ENCODE data around the gene TICAM1. TPM values are rescaled to one million over a fixed set of nuclear protein-coding genes. Genes with fewer than 3 reads are reported as not detected.
"Not testable (repeated sequence)": the region's sequence is repeated elsewhere in the genome, so short reads cannot be mapped to it uniquely, and the experiment has no call there.

TICAM1 gene
- total RNA-seq, 3 donors from 2014 or later: 31.4 to 41.2 (median 34.3) TPM

DNA sequence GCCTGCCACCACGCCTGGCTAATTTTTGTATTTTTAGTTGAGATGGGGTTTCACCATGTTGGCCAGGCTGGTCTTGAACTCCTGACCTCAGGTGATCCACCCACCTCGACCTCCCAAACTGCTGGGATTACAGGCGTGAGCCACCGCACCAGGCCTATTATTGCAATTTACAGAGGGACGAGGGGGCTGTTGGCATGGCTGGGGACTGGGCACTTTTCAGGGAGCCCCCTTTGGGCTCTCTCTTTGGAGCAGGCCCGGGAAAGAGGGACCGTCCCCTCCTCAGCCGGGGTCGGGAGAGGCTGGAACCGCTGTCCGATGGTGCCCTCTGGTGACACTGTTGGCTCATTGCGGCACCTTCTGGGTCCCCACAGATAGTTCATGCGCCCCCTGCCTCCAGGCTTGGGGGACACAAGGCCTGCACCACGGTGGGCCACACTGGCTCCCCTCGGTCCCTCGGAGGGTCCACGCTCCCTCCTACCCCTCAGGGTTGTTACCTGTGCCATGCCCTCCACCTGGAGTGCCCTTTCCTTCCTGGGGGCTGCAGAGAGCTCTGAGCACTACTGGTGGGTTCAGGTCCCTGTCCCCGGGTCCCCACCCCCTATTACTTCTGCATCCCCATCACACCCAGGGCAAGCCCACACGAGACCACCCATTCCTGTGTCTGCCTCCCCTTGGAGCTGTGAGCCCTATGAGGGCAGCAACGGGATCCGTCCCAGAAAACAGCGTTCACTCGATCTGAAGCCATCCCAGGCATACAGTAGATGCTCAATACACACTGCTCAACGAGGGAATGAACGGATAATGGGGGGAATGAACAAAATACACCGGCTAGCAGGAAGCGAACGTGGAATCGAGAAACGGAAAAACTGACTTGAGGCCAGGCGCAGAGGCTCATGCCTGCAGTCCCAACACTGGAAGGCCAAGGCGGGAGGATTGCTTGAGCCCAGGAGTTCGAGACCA, 27.5 kb downstream of the TICAM1 start:
- ATAC-seq: peak; percentile 92 to 95
- Mint-ChIP-seq H3K4me3 (no peak overlapping the region), H3K27me3 (ENCODE audit: low read depth) (no peaks in the 10 kb centered on the region), H3K9me3 (no peaks in the 10 kb centered on the region), H3K4me1 (ENCODE audit: low read depth) (no peaks in the 10 kb centered on the region), H3K36me3 (ENCODE audit: insufficient read depth) (no peaks in the 10 kb centered on the region)
- peak; percentile 65 for DNase-seq

DNA sequence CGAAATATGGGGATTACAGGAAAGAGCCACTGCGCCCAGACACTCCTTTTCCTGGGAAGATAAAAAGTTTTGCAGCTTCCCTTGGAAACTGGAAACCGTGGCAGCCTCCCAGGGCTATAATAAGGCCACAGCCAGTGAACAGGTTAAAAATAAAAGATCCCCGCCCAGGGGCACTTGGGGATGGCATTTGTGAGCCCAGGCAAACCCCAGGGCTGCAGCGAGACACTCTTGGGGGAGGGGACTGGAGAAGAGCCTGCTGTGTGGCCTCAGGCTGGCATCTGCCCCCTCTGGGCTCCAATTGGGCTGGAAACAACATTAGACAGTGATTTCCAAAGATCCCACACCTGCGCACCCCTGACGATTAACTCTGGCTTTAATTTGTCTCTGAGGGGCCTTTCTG, 28.8 kb downstream of the TICAM1 start:
- Mint-ChIP-seq H3K4me1 (ENCODE audit: low read depth) (no peaks in the 10 kb centered on the region), H3K9me3 (no peaks in the 10 kb centered on the region), H3K4me3 (no peak overlapping the region), H3K36me3 (ENCODE audit: insufficient read depth) (peaks cover 9% of the 10 kb centered on the region), H3K27me3 (ENCODE audit: low read depth) (no peaks in the 10 kb centered on the region)
- DNase-seq: no peak
- ATAC-seq: no peak

DNA sequence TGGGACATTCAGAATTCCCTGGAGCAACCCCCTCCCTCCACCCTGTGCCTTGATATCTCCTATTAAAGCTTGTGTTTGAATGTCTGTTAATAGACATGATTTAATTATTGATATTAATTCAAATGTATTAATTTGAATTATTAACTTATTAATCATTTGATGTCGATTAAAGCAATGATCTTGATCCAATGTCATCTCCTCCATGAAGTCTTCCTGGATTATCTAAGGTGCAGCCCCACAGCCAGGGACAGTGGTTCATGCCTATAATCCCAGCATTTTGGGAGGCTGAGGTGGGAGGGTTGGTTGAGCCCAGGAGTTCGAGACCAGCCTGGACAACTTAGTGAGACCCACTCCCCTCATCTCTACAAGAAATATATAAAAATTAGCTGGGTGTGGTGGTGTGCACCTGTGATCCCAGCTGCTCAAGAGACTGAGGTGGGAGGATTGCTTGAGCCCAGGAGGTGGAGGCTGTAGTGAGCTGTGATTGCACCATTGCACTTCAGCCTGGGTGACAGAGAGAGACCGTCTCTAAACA, 30.4 kb downstream of the TICAM1 start:
- peaks cover 8% of the 10 kb centered on the region for H3K4me1 Mint-ChIP-seq (ENCODE audit: low read depth)
- DNase-seq (no peak), ATAC-seq (no peak)
- H3K9me3 Mint-ChIP-seq: no peaks in the 10 kb centered on the region
- no peaks in the 10 kb centered on the region for H3K27me3 Mint-ChIP-seq (ENCODE audit: low read depth)
- H3K36me3 Mint-ChIP-seq (ENCODE audit: insufficient read depth): peaks cover 15% of the 10 kb centered on the region
- H3K4me3 Mint-ChIP-seq: no peak overlapping the region

- peaks cover 15% of the 10 kb centered on the region for H3K36me3 Mint-ChIP-seq (ENCODE audit: insufficient read depth)
- H3K9me3 Mint-ChIP-seq: no peaks in the 10 kb centered on the region
- ATAC-seq (no peak), DNase-seq (no peak)
- peaks cover 9% of the 10 kb centered on the region for H3K4me1 Mint-ChIP-seq (ENCODE audit: low read depth)
- no peaks in the 10 kb centered on the region for H3K27me3 Mint-ChIP-seq (ENCODE audit: low read depth)
- H3K4me3 Mint-ChIP-seq: no peak overlapping the region
Measured at GRCh38 chr19:4800591-4801081, 30.9 kb downstream of the TICAM1 start.

- Mint-ChIP-seq H3K4me1 (ENCODE audit: low read depth) (peaks cover 40% of the 10 kb centered on the region), H3K36me3 (ENCODE audit: insufficient read depth) (peaks cover 22% of the 10 kb centered on the region), H3K9me3 (no peaks in the 10 kb centered on the region), H3K4me3 (peak overlapping the region; percentile 29), H3K27me3 (ENCODE audit: low read depth) (no peaks in the 10 kb centered on the region)
- ATAC-seq (no peak), DNase-seq (no peak)
Measured at GRCh38 chr19:4795400-4795799, 36.1 kb downstream of the TICAM1 start.

- Mint-ChIP-seq H3K27me3 (ENCODE audit: low read depth) (no peaks in the 10 kb centered on the region), H3K4me3 (peak overlapping the region; percentile 85), H3K36me3 (ENCODE audit: insufficient read depth) (peaks cover 22% of the 10 kb centered on the region), H3K4me1 (ENCODE audit: low read depth) (peaks cover 40% of the 10 kb centered on the region), H3K9me3 (no peaks in the 10 kb centered on the region)
- ATAC-seq (no peak), DNase-seq (no peak)
Measured at GRCh38 chr19:4794971-4795370, 36.5 kb downstream of the TICAM1 start.

DNA sequence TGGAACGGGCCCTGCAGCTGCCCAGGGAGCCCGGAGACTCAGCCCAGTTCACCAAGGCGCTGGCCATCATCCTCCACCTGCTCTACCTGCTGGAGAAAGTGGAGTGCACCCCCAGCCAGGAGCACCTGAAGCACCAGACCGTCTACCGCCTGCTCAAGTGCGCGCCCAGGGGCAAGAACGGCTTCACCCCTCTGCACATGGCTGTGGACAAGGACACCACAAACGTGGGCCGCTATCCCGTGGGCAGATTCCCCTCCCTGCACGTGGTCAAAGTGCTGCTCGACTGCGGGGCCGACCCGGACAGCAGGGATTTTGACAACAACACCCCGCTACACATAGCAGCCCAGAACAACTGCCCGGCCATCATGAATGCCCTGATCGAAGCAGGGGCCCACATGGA, 38.2 kb downstream of the TICAM1 start:
- not testable (repeated sequence) for DNase-seq; H3K9me3 Mint-ChIP-seq; ATAC-seq; H3K27me3 Mint-ChIP-seq (ENCODE audit: low read depth)
- H3K36me3 Mint-ChIP-seq (ENCODE audit: insufficient read depth): peaks cover 16% of the 10 kb centered on the region
- peaks cover 40% of the 10 kb centered on the region for H3K4me1 Mint-ChIP-seq (ENCODE audit: low read depth)
- H3K4me3 Mint-ChIP-seq: peak overlapping the region; percentile 85

DNA sequence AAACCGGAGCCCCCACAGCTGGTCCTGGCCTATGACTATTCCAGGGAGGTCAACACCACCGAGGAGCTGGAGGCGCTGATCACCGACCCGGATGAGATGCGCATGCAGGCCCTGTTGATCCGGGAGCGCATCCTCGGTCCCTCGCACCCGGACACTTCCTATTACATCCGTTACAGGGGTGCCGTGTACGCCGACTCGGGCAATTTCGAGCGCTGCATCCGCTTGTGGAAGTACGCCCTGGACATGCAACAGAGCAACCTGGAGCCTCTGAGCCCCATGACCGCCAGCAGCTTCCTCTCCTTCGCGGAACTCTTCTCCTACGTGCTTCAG, 38.7 kb downstream of the TICAM1 start:
- H3K36me3 Mint-ChIP-seq (ENCODE audit: insufficient read depth): peaks cover 13% of the 10 kb centered on the region
- not testable (repeated sequence) for H3K27me3 Mint-ChIP-seq (ENCODE audit: low read depth); ATAC-seq; H3K9me3 Mint-ChIP-seq; DNase-seq
- peaks cover 40% of the 10 kb centered on the region for H3K4me1 Mint-ChIP-seq (ENCODE audit: low read depth)
- peak overlapping the region; percentile 85 for H3K4me3 Mint-ChIP-seq

- not testable (repeated sequence) for H3K27me3 Mint-ChIP-seq (ENCODE audit: low read depth); DNase-seq; H3K9me3 Mint-ChIP-seq; ATAC-seq
- Mint-ChIP-seq H3K4me1 (ENCODE audit: low read depth) (peaks cover 40% of the 10 kb centered on the region), H3K4me3 (peak overlapping the region; percentile 85), H3K36me3 (ENCODE audit: insufficient read depth) (peaks cover 13% of the 10 kb centered on the region)
Measured at GRCh38 chr19:4792019-4792865, 39.3 kb downstream of the TICAM1 start.

DNA sequence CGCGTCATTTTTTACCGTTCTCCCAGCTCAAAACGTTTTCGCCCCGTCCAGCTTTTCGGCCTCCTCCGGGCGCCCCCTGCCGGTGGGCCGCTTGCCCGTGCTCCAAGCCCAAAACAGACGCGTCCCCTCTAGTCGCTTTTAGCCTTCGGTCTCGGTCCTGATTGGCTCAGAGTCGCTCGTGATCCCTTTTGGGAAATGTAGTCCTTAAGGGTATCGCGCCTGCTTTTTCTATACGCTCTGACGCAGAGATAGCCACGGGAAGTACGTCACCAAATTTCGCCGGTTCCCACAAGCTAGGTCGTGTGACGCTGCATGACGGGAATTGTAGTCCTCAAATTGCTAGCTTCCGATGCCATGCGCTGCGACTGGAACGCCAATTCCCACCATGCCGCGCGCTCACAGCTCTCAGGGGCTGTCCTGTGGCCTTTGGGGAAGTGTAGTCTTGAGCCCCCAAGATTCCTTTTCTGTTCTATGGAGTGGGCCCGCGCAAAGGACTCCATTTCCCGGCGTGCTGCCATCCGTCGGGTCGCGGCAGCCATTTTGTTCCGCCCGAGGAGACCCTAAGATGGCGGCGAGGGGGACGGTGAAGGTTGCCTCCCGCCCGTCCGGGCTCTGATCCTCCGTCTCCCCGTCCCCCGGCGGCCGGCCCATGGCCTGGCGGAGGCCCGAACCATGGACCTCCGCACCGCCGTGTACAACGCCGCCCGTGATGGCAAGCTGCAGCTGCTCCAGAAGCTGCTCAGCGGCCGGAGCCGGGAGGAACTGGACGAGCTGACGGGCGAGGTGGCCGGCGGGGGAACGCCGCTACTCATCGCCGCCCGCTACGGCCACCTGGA, 40.1 kb downstream of the TICAM1 start, which contains the start of gene FEM1A:
FEM1A (plus strand) TSS at position 552 of the 836 bp plus-strand sequence; CDS start at position 673, 121 bp downstream.
- peaks cover 2% of the 10 kb centered on the region for H3K27me3 Mint-ChIP-seq (ENCODE audit: low read depth)
- peak; percentile 96 to 97 for ATAC-seq
- H3K4me3 Mint-ChIP-seq: peak within 1 kb of the TSS; percentile 85
- peak; percentile 96 for DNase-seq
- peaks cover 8% of the 10 kb centered on the region for H3K36me3 Mint-ChIP-seq (ENCODE audit: insufficient read depth)
- H3K4me1 Mint-ChIP-seq (ENCODE audit: low read depth): peaks cover 35% of the 10 kb centered on the region
- no peaks in the 10 kb centered on the region for H3K9me3 Mint-ChIP-seq

- H3K4me1 Mint-ChIP-seq (ENCODE audit: low read depth); DNase-seq; H3K36me3 Mint-ChIP-seq (ENCODE audit: insufficient read depth); H3K9me3 Mint-ChIP-seq; ATAC-seq; H3K4me3 Mint-ChIP-seq: not testable (repeated sequence)
- peaks cover 17% of the 10 kb centered on the region for H3K27me3 Mint-ChIP-seq (ENCODE audit: low read depth)
Measured at GRCh38 chr19:4786412-4787016, 45.0 kb downstream of the TICAM1 start.

DNA sequence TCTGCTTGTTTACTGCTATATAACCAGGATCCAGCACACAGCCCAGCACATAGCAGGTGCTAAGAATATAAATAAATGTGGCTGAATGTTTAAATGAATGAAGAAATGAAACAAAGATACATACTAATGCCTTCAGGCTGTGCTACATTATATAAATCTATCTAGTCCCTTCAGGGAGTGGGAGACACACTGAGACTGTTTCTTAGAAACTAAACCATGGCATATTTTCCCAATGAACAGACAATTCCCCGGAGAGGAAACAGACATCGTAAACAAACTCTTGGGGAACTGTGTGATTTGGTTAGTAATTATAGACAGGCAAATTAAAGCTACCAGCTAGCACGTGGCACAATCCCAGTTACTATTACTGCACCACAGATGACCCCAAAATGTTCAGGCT, 49.7 kb downstream of the TICAM1 start:
- peaks cover 24% of the 10 kb centered on the region for H3K27me3 Mint-ChIP-seq (ENCODE audit: low read depth)
- DNase-seq: no peak
- no peaks in the 10 kb centered on the region for H3K4me1 Mint-ChIP-seq (ENCODE audit: low read depth)
- no peak overlapping the region for H3K4me3 Mint-ChIP-seq
- ATAC-seq: no peak
- H3K36me3 Mint-ChIP-seq (ENCODE audit: insufficient read depth): peaks cover 4% of the 10 kb centered on the region
- no peaks in the 10 kb centered on the region for H3K9me3 Mint-ChIP-seq

DNA sequence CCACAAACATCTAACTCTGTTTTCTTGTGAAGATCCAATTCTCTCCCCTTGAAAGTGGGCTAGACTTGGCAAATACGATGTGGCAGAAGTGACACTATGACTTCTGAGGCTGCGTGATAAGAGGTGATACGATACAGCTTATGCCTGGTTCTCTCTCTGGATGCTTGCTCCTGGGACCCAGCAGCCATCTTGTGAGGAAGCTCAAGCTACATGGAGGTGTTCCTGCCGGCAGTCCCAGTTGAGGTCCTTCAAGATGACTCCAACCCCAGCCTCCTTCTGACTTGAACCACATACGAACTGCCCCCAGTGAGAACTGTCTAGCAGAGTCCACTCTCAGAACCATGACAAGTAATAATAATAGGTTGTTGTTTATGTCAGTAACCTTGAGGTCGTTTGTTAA, 50.7 kb downstream of the TICAM1 start:
- ATAC-seq: no peak
- H3K27me3 Mint-ChIP-seq (ENCODE audit: low read depth): peaks cover 26% of the 10 kb centered on the region

More for the DNA sequence above, 50.7 kb downstream of the TICAM1 start:
- DNase-seq: no peak
- Mint-ChIP-seq H3K4me1 (ENCODE audit: low read depth) (no peaks in the 10 kb centered on the region), H3K4me3 (no peak overlapping the region), H3K9me3 (no peaks in the 10 kb centered on the region), H3K36me3 (ENCODE audit: insufficient read depth) (peaks cover 4% of the 10 kb centered on the region)
